ENCODE data around the gene TP53BP1. TPM values are rescaled to one million over a fixed set of nuclear protein-coding genes. Genes with fewer than 3 reads are reported as not detected.

TP53BP1 gene
- total and polyA plus RNA-seq, 12 donors, result 11.2 to 35.2 (median 29.0) TPM

DNA sequence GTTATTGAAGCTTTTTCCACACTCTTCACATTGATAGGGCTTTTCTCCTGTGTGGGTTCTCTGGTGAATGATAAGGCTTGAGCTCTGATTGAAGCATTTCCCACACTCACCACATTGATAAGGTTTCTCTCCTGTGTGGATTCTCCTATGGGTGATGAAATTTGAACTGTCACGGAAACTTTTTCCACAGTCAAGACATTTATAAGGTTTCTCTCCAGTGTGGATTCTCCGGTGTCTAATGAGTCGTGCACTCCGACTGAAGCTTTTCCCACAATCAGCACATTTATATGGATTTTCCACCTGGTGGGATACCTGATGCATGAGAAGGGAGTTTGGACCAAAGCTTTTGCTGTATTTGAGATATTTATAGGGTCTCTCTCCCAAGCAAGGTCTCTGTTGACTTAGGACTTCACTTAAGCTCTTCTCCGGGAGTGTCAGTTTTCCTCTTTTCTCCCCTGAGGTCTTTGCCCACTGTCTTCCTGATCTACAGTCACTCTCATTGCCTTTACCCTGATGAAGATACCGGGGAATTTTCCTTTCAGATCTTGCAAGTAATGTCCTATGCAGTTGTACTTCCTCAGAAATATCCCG is 131.5 kb downstream of the TP53BP1 start:
- TF ChIP-seq, protein P1, sequence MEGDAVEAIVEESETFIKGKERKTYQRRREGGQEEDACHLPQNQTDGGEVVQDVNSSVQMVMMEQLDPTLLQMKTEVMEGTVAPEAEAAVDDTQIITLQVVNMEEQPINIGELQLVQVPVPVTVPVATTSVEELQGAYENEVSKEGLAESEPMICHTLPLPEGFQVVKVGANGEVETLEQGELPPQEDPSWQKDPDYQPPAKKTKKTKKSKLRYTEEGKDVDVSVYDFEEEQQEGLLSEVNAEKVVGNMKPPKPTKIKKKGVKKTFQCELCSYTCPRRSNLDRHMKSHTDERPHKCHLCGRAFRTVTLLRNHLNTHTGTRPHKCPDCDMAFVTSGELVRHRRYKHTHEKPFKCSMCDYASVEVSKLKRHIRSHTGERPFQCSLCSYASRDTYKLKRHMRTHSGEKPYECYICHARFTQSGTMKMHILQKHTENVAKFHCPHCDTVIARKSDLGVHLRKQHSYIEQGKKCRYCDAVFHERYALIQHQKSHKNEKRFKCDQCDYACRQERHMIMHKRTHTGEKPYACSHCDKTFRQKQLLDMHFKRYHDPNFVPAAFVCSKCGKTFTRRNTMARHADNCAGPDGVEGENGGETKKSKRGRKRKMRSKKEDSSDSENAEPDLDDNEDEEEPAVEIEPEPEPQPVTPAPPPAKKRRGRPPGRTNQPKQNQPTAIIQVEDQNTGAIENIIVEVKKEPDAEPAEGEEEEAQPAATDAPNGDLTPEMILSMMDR (IDR thresholded peaks at IDR 0.05), result no peak
- H3K36me3 ChIP-seq, result peaks cover 8 to 98% (median 71%) of the 10 kb centered on the region in 9 donors
- no peaks in the 10 kb centered on the region for H3K27me3 ChIP-seq
- H3K4me3 ChIP-seq, result no peak overlapping the region
- H3K4me1 ChIP-seq, result peaks cover 0 to 5% (median 0%) of the 10 kb centered on the region in 9 donors
- intact Hi-C loops (cut with DNase I), result no loop called here
- H3K9me3 ChIP-seq, result peaks cover 0 to 89% (median 43%) of the 10 kb centered on the region in 11 donors
- no peak overlapping the region for H3K27ac ChIP-seq
- 97 to 98% methylated on average over 7 of the region's 7 CpGs for WGBS, 2 donors
- ATAC-seq (no peak), DNase-seq (no peak)

GRCh38 chr15:43360821-43361220 is 132.1 kb downstream of the TP53BP1 start:
- H3K27ac ChIP-seq, result no peak overlapping the region
- DNase-seq (no peak), ATAC-seq (no peak)
- H3K36me3 ChIP-seq, result peaks cover 8 to 97% (median 66%) of the 10 kb centered on the region in 9 donors
- 85 to 87% methylated on average over 4 of the region's 4 CpGs for WGBS, 2 donors
- peaks cover 0 to 5% (median 0%) of the 10 kb centered on the region in 9 donors for H3K4me1 ChIP-seq
- intact Hi-C loops (cut with DNase I), result no loop called here
- peaks cover 0 to 85% (median 43%) of the 10 kb centered on the region in 11 donors for H3K9me3 ChIP-seq
- no peak overlapping the region for H3K4me3 ChIP-seq
- H3K27me3 ChIP-seq, result no peaks in the 10 kb centered on the region
- TF ChIP-seq, protein P1 (IDR thresholded peaks at IDR 0.05), result no peak

Other genes starting within 250 kb of the TP53BP1 start
- gene TGM5, start 226.2 kb downstream of the TP53BP1 start, total RNA-seq, result not detected
- gene TGM5, start 226.2 kb downstream of the TP53BP1 start, polyA plus RNA-seq, result under 1 TPM in 1 of 2 donors, not detected in 1; 0.10 TPM
- gene TGM7, start 190.9 kb downstream of the TP53BP1 start, total RNA-seq, result not detected
- not detected for gene TGM7, start 190.9 kb downstream of the TP53BP1 start, polyA plus RNA-seq
- 1 to 10 TPM; 5.2 to 8.7 (median 6.2) TPM for gene LCMT2, start 162.6 kb downstream of the TP53BP1 start, total RNA-seq
- gene LCMT2, start 162.6 kb downstream of the TP53BP1 start, polyA plus RNA-seq, result 1 to 10 TPM; 1.5 to 4.3 TPM
- 10 to 100 TPM in 9 of 10 donors, 1 to 10 TPM in 1; 9.6 to 15.7 (median 12.2) TPM for gene ZSCAN29, start 122.1 kb downstream of the TP53BP1 start, total RNA-seq
- 1 to 10 TPM; 3.5 to 8.4 TPM for gene ZSCAN29, start 122.1 kb downstream of the TP53BP1 start, polyA plus RNA-seq
- gene TUBGCP4, start 122.1 kb downstream of the TP53BP1 start, total RNA-seq, result 10 to 100 TPM in 8 of 10 donors, 1 to 10 TPM in 2; 9.0 to 14.9 (median 12.1) TPM
- 1 to 10 TPM; 5.0 to 6.8 TPM for gene TUBGCP4, start 122.1 kb downstream of the TP53BP1 start, polyA plus RNA-seq
- 100 to 1,000 TPM in 2 of 10 donors, 10 to 100 TPM in 8; 21.3 to 139 (median 51.6) TPM for gene MAP1A, start 24.5 kb upstream of the TP53BP1 start, total RNA-seq
- 10 to 100 TPM in 1 of 2 donors, 1 to 10 TPM in 1; 3.4 to 17.5 TPM for gene MAP1A, start 24.5 kb upstream of the TP53BP1 start, polyA plus RNA-seq
- gene PPIP5K1, start 97.1 kb upstream of the TP53BP1 start, total RNA-seq, result 10 to 100 TPM; 12.2 to 33.9 (median 18.7) TPM
- 1 to 10 TPM; 3.2 to 6.9 TPM for gene PPIP5K1, start 97.1 kb upstream of the TP53BP1 start, polyA plus RNA-seq
- gene CKMT1B, start 100.9 kb upstream of the TP53BP1 start, total RNA-seq, result 1 to 10 TPM in 1 of 10 donors, under 1 TPM in 4, not detected in 5; 0.26 to 1.6 (median 0.59) TPM
- under 1 TPM; 0.33 to 0.59 TPM for gene CKMT1B, start 100.9 kb upstream of the TP53BP1 start, polyA plus RNA-seq
- under 1 TPM in 3 of 10 donors, not detected in 7; 0.20 to 0.25 (median 0.21) TPM for gene STRC, start 125.6 kb upstream of the TP53BP1 start, total RNA-seq
- gene STRC, start 125.6 kb upstream of the TP53BP1 start, polyA plus RNA-seq, result 1 to 10 TPM in 1 of 2 donors, under 1 TPM in 1; 0.06 to 1.2 TPM
- gene CATSPER2, start 155.7 kb upstream of the TP53BP1 start, total RNA-seq, result 1 to 10 TPM in 6 of 10 donors, under 1 TPM in 4; 0.42 to 1.7 (median 1.3) TPM
- 1 to 10 TPM in 1 of 2 donors, under 1 TPM in 1; 0.28 to 5.9 TPM for gene CATSPER2, start 155.7 kb upstream of the TP53BP1 start, polyA plus RNA-seq
- under 1 TPM in 4 of 10 donors, not detected in 6; 0.32 to 0.57 (median 0.39) TPM for gene CKMT1A, start 200.7 kb upstream of the TP53BP1 start, total RNA-seq
- gene CKMT1A, start 200.7 kb upstream of the TP53BP1 start, polyA plus RNA-seq, result under 1 TPM; 0.22 TPM

Measured in heart right ventricle (tissue), 16 donors.